Fibroblast of the aortic adventitia (primary cell): ENCODE measurements around the gene AP1M1. TPM values are rescaled to one million over a fixed set of nuclear protein-coding genes. Genes with fewer than 3 reads are reported as not detected.

Experiments used
- DNase-seq: peaks from one replicate; pipeline ENCODE4 v3.0.0-alpha.2; 2010; ENCODE audit warnings: low read depth
- H3K4me3 ChIP-seq: 2 replicates; pipeline ENCODE4 v1.5.1; 2011; ENCODE audit warnings: low read depth, mild to moderate bottlenecking, control low read depth, low read length, moderate library complexity
- total RNA-seq: library from RNA; depleted of rRNA; stranded (reverse); fragments of >200 nt; gene quantifications from 2 replicates; pipeline ENCODE4 v1.2.3, GENCODE V29; 2012; ENCODE audit warnings: low replicate concordance
- TF ChIP-seq, protein P1 (sequence below): IDR thresholded peaks from 2 replicates; pipeline ENCODE4 v1.5.1; 2011; ENCODE audit warnings: mild to moderate bottlenecking, low read length, control low read depth, inconsistent platforms; ENCODE audit not compliant: insufficient read depth

AP1M1 gene
- total RNA-seq, 1 donor, result 78.5 TPM

DNA sequence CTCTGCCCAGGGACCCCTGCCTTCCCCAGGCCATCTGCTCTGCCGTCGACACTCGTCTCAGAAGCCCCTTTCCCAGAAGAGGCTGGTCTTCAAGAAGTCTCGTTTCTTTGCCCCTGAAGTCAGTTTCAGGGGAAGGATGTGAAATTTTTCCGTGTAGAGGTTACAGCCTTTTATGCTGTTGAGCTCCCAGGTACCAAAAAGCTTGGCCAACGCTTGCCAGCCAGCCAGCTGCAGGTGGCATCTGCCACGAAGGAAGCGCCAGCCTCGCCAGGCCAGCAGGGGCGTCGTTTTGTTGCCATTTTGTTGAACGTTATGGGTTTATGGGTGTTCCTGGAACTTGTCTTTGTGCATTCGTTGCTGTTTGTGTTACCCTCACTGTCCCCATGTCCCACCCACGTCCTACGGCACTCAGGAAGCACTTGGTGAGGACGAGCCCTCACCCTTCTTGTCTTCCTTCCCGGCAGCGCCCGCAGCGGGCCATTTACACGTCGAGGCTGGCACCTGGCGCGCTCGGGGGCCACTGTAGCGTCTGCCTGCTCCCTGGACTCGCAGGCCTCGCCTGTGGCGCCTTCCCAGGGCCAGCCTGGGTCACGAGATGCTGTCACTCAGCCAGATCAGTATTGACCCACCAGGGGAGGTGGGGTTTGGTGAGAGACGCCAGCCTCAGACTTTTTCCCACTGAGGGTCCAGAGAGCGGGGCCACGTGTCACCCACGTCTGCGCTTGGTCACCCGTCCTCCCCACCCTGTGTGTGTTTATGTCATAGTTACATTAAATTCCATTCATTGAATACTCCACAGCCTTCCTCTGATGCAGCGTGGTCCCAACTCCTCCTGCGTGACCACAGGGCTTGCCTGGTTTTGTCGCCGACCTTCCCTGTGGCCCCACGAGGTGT lies 37.1 kb downstream of the AP1M1 start:
- no peak for DNase-seq

DNA sequence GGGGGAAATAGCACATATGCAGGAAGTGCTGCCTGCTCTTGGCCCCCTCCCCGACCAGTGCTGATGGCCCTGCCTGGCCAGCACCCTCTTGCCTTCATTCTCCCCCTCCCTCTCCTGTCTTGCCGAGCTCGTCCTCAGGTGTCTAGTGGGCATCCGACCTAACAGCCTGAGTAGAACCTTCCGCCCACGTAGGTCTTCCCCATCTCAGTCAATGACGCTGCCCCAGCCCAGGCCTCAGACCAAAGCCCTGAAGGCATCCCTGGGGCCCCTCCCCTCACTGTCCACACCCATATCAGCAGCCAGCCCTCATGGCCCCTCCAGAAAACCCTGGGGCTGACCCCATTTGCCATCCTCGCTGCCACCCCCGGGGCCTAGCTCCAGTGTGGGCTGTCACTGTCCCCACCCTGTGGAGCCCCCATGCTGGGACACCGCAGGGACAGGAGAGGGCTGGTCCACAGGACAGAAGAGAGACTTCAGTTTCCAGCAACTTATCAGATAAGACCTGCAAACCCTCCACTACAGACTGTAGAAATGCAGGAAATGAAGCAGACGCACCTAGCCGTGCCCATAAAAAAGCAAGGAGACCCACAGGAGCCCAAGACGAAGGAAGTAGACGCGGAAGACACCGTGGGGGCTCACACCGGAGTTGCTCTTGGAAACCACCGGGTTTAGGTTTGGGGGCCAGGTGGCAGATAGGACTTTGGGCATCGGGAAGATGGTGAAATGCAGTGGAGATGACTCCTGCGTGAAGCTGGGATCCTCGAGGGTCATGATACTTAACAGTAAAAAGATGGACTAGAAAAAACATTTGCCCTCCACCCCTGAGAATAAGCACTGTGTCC lies 38.3 kb downstream of the AP1M1 start:
- TF ChIP-seq, protein P1, sequence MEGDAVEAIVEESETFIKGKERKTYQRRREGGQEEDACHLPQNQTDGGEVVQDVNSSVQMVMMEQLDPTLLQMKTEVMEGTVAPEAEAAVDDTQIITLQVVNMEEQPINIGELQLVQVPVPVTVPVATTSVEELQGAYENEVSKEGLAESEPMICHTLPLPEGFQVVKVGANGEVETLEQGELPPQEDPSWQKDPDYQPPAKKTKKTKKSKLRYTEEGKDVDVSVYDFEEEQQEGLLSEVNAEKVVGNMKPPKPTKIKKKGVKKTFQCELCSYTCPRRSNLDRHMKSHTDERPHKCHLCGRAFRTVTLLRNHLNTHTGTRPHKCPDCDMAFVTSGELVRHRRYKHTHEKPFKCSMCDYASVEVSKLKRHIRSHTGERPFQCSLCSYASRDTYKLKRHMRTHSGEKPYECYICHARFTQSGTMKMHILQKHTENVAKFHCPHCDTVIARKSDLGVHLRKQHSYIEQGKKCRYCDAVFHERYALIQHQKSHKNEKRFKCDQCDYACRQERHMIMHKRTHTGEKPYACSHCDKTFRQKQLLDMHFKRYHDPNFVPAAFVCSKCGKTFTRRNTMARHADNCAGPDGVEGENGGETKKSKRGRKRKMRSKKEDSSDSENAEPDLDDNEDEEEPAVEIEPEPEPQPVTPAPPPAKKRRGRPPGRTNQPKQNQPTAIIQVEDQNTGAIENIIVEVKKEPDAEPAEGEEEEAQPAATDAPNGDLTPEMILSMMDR, result no peak
- no peak for DNase-seq
- no peak overlapping the region for H3K4me3 ChIP-seq

More for the DNA sequence above, 37.1 kb downstream of the AP1M1 start:
- no peak overlapping the region for H3K4me3 ChIP-seq
- TF ChIP-seq, protein P1, result no peak

DNA sequence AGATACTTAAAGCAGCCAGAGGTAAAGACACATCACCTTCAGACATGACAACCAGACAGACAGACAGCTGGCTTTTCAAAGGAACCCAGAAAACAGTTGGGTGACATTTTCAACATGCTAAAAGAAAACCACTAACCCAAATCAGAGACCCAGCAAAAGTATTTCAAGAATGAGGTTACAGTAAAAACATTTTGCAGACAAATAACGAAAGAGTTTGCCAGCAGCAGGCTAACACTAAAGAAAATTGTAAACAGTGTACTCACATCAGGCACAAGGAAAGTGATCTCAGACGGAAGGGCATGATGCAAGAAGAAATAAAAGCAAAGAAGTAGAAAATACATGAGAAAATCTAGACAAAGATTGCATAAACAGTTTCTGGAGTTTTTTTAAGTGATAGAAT lies 46.4 kb downstream of the AP1M1 start:
- H3K4me3 ChIP-seq, result no peak overlapping the region
- DNase-seq, result peak; percentile 62
- TF ChIP-seq, protein P1, result no peak

DNA sequence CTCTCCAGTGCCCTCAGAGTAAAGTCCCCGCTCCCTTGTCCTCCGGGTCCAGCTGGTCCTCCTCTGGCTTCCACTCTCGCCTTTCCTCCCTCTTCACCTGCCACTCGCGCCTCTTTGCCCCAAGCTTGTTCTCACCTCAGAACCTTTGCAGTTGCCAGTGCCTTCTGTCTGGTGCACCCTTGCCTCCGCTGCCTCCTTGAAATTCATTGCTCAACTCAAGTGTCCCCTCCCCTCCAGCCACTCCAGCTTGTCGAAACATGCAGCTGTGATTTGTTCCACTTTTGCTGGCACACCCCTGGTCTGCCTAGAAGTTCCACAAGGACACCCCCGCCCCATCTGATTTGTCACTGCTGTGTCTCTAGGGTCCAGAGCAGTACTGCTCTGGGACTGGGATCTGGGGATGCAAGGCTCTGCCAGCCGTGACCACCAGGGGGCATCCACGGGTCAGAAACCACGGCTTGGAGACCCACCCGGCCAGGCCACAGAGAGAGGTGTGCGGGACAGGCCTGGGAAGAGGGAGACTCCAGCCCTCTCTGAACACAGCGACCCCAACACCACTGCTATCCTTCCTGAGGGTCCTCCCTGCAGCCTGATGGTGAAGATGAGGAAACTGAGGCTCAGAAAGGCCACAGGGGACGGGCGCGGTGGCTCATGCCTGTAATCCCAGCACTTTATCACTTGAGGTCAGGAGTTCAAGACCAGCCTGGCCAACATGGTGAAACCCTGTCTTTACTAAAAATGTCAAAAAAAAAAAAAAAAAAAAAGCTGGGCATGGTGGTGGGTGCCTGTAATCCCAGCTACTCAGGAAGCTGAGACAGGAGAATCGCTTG lies 49.9 kb downstream of the AP1M1 start:
- H3K4me3 ChIP-seq, result no peak overlapping the region
- DNase-seq, result peak; percentile 78
- TF ChIP-seq, protein P1, result peak; percentile 95

DNA sequence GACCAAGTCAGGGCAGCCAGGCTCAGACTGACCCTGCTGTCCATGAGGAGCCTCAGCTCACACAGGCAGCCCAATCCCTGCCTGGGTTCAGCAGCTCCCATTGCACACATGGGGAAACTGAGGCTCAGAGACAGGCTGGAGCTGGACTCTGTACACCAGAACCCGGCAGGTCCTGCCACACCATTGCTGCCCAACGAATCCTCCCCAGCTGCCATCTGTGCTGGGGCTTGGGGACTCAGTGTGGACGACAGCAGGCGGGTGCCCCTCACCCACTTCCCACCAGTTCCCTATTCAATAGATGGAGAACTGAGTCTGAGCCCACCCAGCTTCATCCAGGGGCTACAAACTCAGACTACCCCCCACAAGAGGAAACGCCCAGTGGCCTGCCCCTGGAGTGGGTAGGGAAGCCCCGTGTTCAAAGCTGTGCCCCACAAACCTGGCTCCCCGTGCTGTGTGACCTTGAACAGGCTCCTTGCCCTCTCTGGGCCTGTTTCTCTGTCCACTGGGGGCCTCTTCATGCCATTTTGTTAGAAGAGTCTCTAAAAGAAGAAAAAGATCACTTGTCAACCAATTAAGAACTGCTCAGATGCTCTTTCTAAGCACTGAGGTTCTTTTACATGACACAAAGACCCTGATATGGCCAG lies 50.8 kb downstream of the AP1M1 start:
- no peak for DNase-seq
- H3K4me3 ChIP-seq, result no peak overlapping the region
- TF ChIP-seq, protein P1, result no peak
